Epithelial cell of esophagus (primary cell): ENCODE results near the gene GPC5.

Source experiments
- DNase-seq: peaks from one replicate; pipeline ENCODE4 v3.0.0; 2010; ENCODE audit warnings: low read depth
- H3K4me3 ChIP-seq: 2 replicates; pipeline ENCODE4 v1.5.1; 2011; ENCODE audit warnings: mild to moderate bottlenecking, low read length, control low read depth
- CTCF ChIP-seq: IDR thresholded peaks from 2 replicates; pipeline ENCODE4 v1.5.1; 2011; ENCODE audit warnings: low read depth, mild to moderate bottlenecking, low read length, control low read depth, inconsistent platforms; ENCODE audit not compliant: insufficient read depth; ENCODE audit errors: missing control alignments

The GPC5 gene

GRCh38 chr13:91632086-91632485 lies 233.7 kb downstream of the GPC5 start:
- DNase-seq, result peak; percentile 27
- no peak overlapping the region for H3K4me3 ChIP-seq
- no peak for TF ChIP-seq CTCF

GRCh38 chr13:91639330-91639729 lies 240.9 kb downstream of the GPC5 start:
- H3K4me3 ChIP-seq, result no peak overlapping the region
- no peak for DNase-seq
- TF ChIP-seq CTCF, result no peak

GRCh38 chr13:91643394-91643793 lies 245.0 kb downstream of the GPC5 start:
- no peak overlapping the region for H3K4me3 ChIP-seq
- no peak for DNase-seq
- no peak for TF ChIP-seq CTCF

- TF ChIP-seq CTCF, result no peak
- DNase-seq, result no peak
Observed at GRCh38 chr13:91644806-91645205, 246.4 kb downstream of the GPC5 start.

GRCh38 chr13:91647361-91647990 lies 249.1 kb downstream of the GPC5 start:
- peak; percentile 19 for DNase-seq
- TF ChIP-seq CTCF, result peak; percentile 47
- H3K4me3 ChIP-seq, result no peak overlapping the region

More at GRCh38 chr13:91644806-91645205, 246.4 kb downstream of the GPC5 start:
- no peak overlapping the region for H3K4me3 ChIP-seq

GRCh38 chr13:91648012-91648411 lies 249.6 kb downstream of the GPC5 start:
- TF ChIP-seq CTCF, result no peak
- DNase-seq, result no peak

GRCh38 chr13:91649456-91649855 lies 251.0 kb downstream of the GPC5 start:
- H3K4me3 ChIP-seq, result no peak overlapping the region
- no peak for TF ChIP-seq CTCF

More at GRCh38 chr13:91648012-91648411, 249.6 kb downstream of the GPC5 start:
- no peak overlapping the region for H3K4me3 ChIP-seq

More at GRCh38 chr13:91649456-91649855, 251.0 kb downstream of the GPC5 start:
- DNase-seq, result no peak
